ENCODE measurements around the gene ATF6. TPM values are rescaled to one million over a fixed set of nuclear protein-coding genes. Genes with fewer than 3 reads are reported as not detected.
"Not testable (repeated sequence)": the region's sequence is repeated elsewhere in the genome, so short reads cannot be mapped to it uniquely, and the experiment has no call there.

The ATF6 gene
- total RNA-seq, 1 donor from 2014 or later: 28.0 TPM

DNA sequence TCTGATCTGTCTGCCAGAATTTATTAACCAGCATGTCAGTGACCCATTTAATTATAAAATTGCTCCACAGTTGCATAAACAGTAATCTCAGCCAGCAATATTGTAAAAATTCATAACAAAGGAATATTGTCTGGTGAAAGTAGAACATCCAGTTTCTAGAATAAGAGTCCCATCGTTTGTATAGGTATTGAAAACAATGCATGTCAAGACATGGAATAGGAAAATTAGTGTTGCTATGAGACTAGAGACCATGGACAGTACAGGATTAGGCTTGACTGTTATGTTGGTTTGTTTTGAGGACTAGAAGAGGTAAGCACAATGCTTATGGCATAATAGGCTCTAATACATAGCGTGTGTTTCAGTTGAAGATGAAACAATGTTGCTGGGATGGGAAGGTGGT is 37.1 kb downstream of the ATF6 start:
- TF ChIP-seq, protein P1, sequence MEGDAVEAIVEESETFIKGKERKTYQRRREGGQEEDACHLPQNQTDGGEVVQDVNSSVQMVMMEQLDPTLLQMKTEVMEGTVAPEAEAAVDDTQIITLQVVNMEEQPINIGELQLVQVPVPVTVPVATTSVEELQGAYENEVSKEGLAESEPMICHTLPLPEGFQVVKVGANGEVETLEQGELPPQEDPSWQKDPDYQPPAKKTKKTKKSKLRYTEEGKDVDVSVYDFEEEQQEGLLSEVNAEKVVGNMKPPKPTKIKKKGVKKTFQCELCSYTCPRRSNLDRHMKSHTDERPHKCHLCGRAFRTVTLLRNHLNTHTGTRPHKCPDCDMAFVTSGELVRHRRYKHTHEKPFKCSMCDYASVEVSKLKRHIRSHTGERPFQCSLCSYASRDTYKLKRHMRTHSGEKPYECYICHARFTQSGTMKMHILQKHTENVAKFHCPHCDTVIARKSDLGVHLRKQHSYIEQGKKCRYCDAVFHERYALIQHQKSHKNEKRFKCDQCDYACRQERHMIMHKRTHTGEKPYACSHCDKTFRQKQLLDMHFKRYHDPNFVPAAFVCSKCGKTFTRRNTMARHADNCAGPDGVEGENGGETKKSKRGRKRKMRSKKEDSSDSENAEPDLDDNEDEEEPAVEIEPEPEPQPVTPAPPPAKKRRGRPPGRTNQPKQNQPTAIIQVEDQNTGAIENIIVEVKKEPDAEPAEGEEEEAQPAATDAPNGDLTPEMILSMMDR (IDR thresholded peaks at IDR 0.05; ENCODE audit: unreplicated experiment): no peak
- Mint-ChIP-seq H3K27me3 (ENCODE audit: low read depth) (no peaks in the 10 kb centered on the region), H3K27ac (no peak overlapping the region), H3K4me1 (peaks cover 30% of the 10 kb centered on the region), H3K4me3 (no peak overlapping the region), H3K9me3 (no peaks in the 10 kb centered on the region), H3K36me3 (peaks cover 22% of the 10 kb centered on the region)
- DNase-seq (ENCODE audit: low spot score in 2 of 2, unreplicated experiment in 2 of 2): no peak

DNA sequence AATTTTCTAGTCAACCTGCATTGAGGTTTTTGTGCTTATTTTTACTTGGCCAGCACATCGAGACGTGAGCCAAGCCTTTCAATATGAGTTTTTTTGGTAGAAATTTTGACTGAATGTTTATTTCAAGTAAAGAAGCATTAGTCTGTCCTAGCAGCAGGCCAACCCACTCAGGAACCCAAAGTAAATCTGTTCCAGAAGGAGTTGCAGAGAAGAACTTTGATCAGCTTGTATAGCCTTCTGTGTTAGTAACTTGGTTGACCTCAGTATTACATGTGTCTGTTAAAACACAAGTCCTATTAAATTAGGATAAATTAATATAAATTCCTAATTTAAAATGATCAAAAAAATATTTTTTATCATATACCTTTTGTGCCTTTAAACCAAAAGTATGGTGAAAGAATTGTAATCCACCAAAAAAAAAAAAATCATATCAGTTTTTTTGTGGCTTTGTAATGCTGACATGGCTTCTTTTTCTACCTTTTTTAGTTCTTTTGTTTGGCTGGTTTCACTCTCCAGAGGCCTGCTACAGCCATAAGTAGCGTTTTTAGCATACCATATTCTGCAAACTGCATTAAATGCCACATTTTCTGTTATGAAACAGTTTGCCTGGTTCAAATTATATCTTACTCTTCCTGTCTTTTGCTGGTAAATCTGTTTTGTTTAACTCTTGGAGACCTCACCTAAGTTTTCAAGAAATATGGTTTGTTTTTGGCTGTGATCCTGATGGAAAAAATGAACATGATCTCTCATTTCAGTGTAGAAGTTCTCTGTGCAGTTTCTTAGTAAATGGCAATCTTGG is 39.5 kb downstream of the ATF6 start:
- Mint-ChIP-seq H3K27ac (peak overlapping the region; percentile 78), H3K4me3 (no peak overlapping the region), H3K9me3 (peaks cover 9% of the 10 kb centered on the region), H3K27me3 (ENCODE audit: low read depth) (no peaks in the 10 kb centered on the region), H3K4me1 (peaks cover 30% of the 10 kb centered on the region), H3K36me3 (peaks cover 31% of the 10 kb centered on the region)
- DNase-seq (ENCODE audit: low spot score in 2 of 2, unreplicated experiment in 2 of 2): no peak
- TF ChIP-seq, protein P1 (IDR thresholded peaks at IDR 0.05; ENCODE audit: unreplicated experiment): no peak

DNA sequence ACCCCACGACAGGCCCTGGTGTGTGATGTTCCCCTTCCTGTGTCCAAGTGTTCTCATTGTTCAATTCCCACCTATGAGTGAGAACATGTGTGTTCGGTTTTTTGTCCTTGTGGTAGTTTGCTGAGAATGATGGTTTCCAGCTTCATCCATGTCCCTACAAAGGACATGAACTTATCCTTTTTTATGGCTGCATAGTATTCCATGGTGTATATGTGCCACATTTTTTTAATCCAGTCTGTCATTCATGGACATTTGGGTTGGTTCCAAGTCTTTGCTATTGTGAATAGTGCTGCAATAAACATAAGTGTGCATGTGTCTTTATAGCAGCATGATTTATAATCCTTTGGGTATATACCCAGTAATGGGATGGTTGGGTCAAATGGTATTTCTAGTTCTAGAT is 43.1 kb downstream of the ATF6 start:
- not testable (repeated sequence) for H3K27me3 Mint-ChIP-seq (ENCODE audit: low read depth); H3K4me3 Mint-ChIP-seq; DNase-seq (ENCODE audit: low spot score in 2 of 2, unreplicated experiment in 2 of 2); H3K27ac Mint-ChIP-seq
- peaks cover 33% of the 10 kb centered on the region for H3K36me3 Mint-ChIP-seq
- peaks cover 25% of the 10 kb centered on the region for H3K4me1 Mint-ChIP-seq
- H3K9me3 Mint-ChIP-seq: peaks cover 16% of the 10 kb centered on the region

DNA sequence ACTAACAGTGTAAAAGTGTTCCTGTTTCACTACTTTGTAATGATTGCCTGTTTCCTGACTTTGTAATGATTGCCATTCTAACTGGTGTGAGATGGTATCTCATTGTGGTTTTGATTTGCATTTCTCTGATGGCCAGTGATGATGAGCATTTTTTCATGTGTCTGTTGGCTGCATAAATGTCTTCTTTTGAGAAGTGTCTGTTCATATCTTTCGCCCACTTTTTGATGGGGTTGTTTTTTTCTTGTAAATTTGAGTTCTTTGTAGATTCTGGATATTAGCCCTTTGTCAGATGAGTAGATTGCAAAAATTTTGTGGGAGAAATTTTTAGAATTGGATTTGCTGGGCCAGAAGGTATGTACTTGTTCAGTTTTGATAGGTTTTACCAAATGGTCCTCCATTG is 43.5 kb downstream of the ATF6 start:
- H3K9me3 Mint-ChIP-seq: peaks cover 16% of the 10 kb centered on the region
- H3K4me1 Mint-ChIP-seq: peaks cover 25% of the 10 kb centered on the region
- peaks cover 33% of the 10 kb centered on the region for H3K36me3 Mint-ChIP-seq
- not testable (repeated sequence) for H3K4me3 Mint-ChIP-seq; H3K27me3 Mint-ChIP-seq (ENCODE audit: low read depth); H3K27ac Mint-ChIP-seq; DNase-seq (ENCODE audit: low spot score in 2 of 2, unreplicated experiment in 2 of 2)

DNA sequence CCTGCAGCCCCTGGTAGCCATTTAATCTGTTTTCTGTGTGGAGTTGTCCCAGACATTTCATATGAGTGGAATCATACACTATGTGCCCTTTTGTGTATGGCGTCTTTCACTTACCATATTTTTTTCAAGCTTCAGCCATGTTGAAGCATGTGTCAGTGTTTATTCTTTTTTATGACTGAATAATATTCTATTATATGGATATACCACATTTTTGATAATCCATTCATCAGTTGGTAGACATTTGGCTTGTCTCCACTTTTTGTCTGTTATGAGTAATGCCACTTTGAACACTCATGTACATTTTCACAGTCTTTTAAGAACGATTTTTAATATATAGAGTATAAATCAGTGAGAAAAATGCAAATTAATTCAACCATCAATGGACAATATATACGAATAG is 44.7 kb downstream of the ATF6 start:
- no peak for DNase-seq (ENCODE audit: low spot score in 2 of 2, unreplicated experiment in 2 of 2)
- Mint-ChIP-seq H3K4me1 (peaks cover 20% of the 10 kb centered on the region), H3K36me3 (peaks cover 33% of the 10 kb centered on the region), H3K4me3 (no peak overlapping the region), H3K27ac (no peak overlapping the region), H3K27me3 (ENCODE audit: low read depth) (no peaks in the 10 kb centered on the region), H3K9me3 (peaks cover 16% of the 10 kb centered on the region)
- TF ChIP-seq, protein P1 (IDR thresholded peaks at IDR 0.05; ENCODE audit: unreplicated experiment): no peak

DNA sequence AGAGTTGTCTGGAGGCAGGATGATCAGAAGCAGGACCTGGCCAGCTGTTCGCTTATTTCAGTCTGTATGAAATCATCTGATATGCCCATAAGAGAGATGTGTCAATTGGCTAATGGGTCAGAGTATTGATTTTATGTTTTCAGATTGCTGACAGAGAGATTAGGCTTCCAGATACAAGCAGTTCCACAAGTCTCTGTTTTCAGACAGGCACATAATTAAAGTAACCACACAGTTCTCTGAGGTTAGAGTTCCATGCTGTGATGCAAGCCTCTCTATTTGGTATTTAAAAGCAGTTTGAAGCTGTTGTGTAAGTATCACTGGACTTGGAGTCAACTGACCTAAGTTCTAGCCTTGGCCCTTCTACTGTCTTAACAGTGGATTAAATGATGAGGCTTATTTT is 50.1 kb downstream of the ATF6 start:
- no peak overlapping the region for H3K4me3 Mint-ChIP-seq
- peaks cover 17% of the 10 kb centered on the region for H3K36me3 Mint-ChIP-seq
- no peak for DNase-seq (ENCODE audit: low spot score in 2 of 2, unreplicated experiment in 2 of 2)
- peaks cover 2% of the 10 kb centered on the region for H3K9me3 Mint-ChIP-seq
- TF ChIP-seq, protein P1 (IDR thresholded peaks at IDR 0.05; ENCODE audit: unreplicated experiment): no peak
- H3K4me1 Mint-ChIP-seq: peaks cover 5% of the 10 kb centered on the region
- H3K27me3 Mint-ChIP-seq (ENCODE audit: low read depth): no peaks in the 10 kb centered on the region
- H3K27ac Mint-ChIP-seq: no peak overlapping the region
